Germinal center (tissue), 1 donor: Measurements from ENCODE around the gene ZCCHC18.

Experiments used
- DNase-seq: peaks from one replicate; pipeline ENCODE4 v3.0.0; 2012; ENCODE audit warnings: mixed read lengths, low spot score

ZCCHC18 gene

GRCh38 chrX:104134583-104135261 lies 22.4 kb downstream of the ZCCHC18 start:
- DNase-seq, result no peak

- no peak for DNase-seq
Measured at GRCh38 chrX:104135677-104136076, 23.4 kb downstream of the ZCCHC18 start.

GRCh38 chrX:104136241-104137019 lies 24.1 kb downstream of the ZCCHC18 start:
- peak; percentile 51 for DNase-seq

- no peak for DNase-seq
Measured at GRCh38 chrX:104137496-104137895, 25.2 kb downstream of the ZCCHC18 start.

- no peak for DNase-seq
Measured at GRCh38 chrX:104141087-104141760, 28.9 kb downstream of the ZCCHC18 start.

GRCh38 chrX:104151037-104151436 lies 38.7 kb downstream of the ZCCHC18 start:
- no peak for DNase-seq

- peak; percentile 51 for DNase-seq
Measured at GRCh38 chrX:104156630-104157529, 44.6 kb downstream of the ZCCHC18 start, which contains the start of gene SLC25A53. TSS of gene SLC25A53 (minus strand) at chrX:104157009. CDS start at chrX:104105257, 51,752 bp downstream.
